Stomach (tissue), 9 donors: ENCODE data around the gene LRRTM3. TPM values are rescaled to one million over a fixed set of nuclear protein-coding genes. Genes with fewer than 3 reads are reported as not detected.

Experiments
- DNase-seq, 2 donors: peaks; one replicate each; pipeline versions ENCODE4 v3.0.0 to v3.0.0-alpha.2; 2013 to 2019
- H3K27ac ChIP-seq, 5 donors: fragments of 200-600 bp in 4 of 5; sonication (generic) in 4 of 5; one replicate each; pipeline ENCODE4 v1.5.1; 2013 to 2019; ENCODE audit warnings: mild to moderate bottlenecking in 1 of 5, moderate library complexity in 1 of 5
- H3K27me3 ChIP-seq, 3 donors: fragments of 200-600 bp; sonication (generic); one replicate each; pipeline ENCODE4 v1.5.1; 2017 to 2019; ENCODE audit warnings: mixed run types in 1 of 3
- H3K36me3 ChIP-seq, 4 donors: fragments of 200-600 bp; sonication (generic); 1 replicate in 3 of 4; 2 replicates in 1 of 4; pipeline ENCODE4 v1.5.1; 2016 to 2019
- H3K4me1 ChIP-seq, 4 donors: fragments of 200-600 bp; sonication (generic); one replicate each; pipeline ENCODE4 v1.5.1; 2016 to 2019
- H3K4me3 ChIP-seq, 4 donors: fragments of 200-600 bp; sonication (generic) in 3 of 4; one replicate each; pipeline ENCODE4 v1.5.1; 2016 to 2019; ENCODE audit warnings: mild to moderate bottlenecking in 1 of 4
- H3K9me3 ChIP-seq, 4 donors: fragments of 200-600 bp; sonication (generic); one replicate each; pipeline ENCODE4 v1.5.1; 2016 to 2019
- EP300 ChIP-seq: sonication (generic); formaldehyde crosslinking; IDR thresholded peaks from one replicate; pipeline ENCODE4 v1.6.1; 2017; ENCODE audit warnings: antibody characterized with exemption
- POLR2A ChIP-seq, 4 donors: fragments of 450-650 bp; IDR thresholded peaks; one replicate each; pipeline ENCODE4 v1.6.1; 2016; ENCODE audit warnings: antibody characterized with exemption in 4 of 4, control low read depth in 2 of 4, mild to moderate bottlenecking in 1 of 4, moderate library complexity in 1 of 4
- POLR2AphosphoS5 ChIP-seq, 3 donors: sonication (generic); formaldehyde crosslinking; IDR thresholded peaks; one replicate each; pipeline ENCODE4 v1.6.1; 2016; ENCODE audit warnings: antibody characterized with exemption in 3 of 3
- WGBS, 5 donors: extraction: QIAGEN DNeasy Blood & Tissue Kit in 3 of 5; methylation state at CpG; one replicate each; pipeline versions ENCODE4 v1.1.5 to v1.1.7; 2013 to 2018; 5-methylcytosine and 5-hydroxymethylcytosine counted together
- intact Hi-C: fragments of 100-400 bp; cut with DNase I; formaldehyde crosslinking; loops from one replicate; pipeline ENCODE4 v1.15.1; 2023; ENCODE audit warnings: low total_unique reads
- polyA plus RNA-seq, 3 donors: library from polyadenylated mRNA; stranded (reverse); fragments of 200-250 nt; gene quantifications; one replicate each; pipeline ENCODE4 v1.2.3, GENCODE V29; 2013
- total RNA-seq, 5 donors: library from RNA; depleted of rRNA; stranded (reverse); fragments of >200 nt; gene quantifications; one replicate each; pipeline versions ENCODE4 v1.1.0 to v1.2.3, GENCODE V29; 2014 to 2016
- TF ChIP-seq, protein P1 (sequence below), 7 experiments: fragments of 450-650 bp in 4 of 7; fragments of 200-600 bp in 3 of 7; sonication (generic) in 3 of 7; IDR thresholded peaks; one replicate each; pipeline ENCODE4 v1.5.1; 2016 to 2019; ENCODE audit warnings: antibody characterized with exemption in 7 of 7, control low read depth in 2 of 7, mild to moderate bottlenecking in 1 of 7
- donor health status: healthy with polysubstance abuse.
- donor health status: Bipolar disorder and iron deficiency.
- donor health status: healthy.

Gene LRRTM3
- total and polyA plus RNA-seq, 8 donors: 0.18 TPM; not detected in 7

DNA sequence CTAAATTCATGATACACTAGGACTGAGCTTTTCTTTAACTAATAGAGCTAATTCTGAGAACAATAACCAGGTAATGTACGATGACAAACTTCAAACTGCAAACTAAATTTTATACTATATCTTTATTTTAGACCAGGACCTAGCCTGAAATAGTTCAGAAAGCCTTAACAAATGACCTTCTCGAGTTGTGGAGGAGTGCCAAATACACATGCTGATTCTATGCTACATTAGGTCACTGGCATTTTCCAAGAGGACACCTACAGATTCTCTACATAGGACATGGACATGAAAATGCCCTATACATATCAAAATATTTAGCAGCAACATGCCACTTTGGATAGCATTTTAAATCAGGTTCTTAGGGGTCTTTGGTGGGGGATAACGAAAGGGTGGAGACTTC lies 44.0 kb upstream of the LRRTM3 start:
- TF ChIP-seq, protein P1, sequence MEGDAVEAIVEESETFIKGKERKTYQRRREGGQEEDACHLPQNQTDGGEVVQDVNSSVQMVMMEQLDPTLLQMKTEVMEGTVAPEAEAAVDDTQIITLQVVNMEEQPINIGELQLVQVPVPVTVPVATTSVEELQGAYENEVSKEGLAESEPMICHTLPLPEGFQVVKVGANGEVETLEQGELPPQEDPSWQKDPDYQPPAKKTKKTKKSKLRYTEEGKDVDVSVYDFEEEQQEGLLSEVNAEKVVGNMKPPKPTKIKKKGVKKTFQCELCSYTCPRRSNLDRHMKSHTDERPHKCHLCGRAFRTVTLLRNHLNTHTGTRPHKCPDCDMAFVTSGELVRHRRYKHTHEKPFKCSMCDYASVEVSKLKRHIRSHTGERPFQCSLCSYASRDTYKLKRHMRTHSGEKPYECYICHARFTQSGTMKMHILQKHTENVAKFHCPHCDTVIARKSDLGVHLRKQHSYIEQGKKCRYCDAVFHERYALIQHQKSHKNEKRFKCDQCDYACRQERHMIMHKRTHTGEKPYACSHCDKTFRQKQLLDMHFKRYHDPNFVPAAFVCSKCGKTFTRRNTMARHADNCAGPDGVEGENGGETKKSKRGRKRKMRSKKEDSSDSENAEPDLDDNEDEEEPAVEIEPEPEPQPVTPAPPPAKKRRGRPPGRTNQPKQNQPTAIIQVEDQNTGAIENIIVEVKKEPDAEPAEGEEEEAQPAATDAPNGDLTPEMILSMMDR (IDR thresholded peaks at IDR 0.05): no peak
- TF ChIP-seq POLR2A (IDR thresholded peaks at IDR 0.05): no peak
- TF ChIP-seq EP300: no peak
- TF ChIP-seq POLR2AphosphoS5 (IDR thresholded peaks at IDR 0.05): no peak
- no peak overlapping the region for H3K4me3 ChIP-seq
- no peak overlapping the region for H3K27ac ChIP-seq
- no peaks in the 10 kb centered on the region for H3K4me1 ChIP-seq
- DNase-seq: no peak
- H3K36me3 ChIP-seq: no peaks in the 10 kb centered on the region
- H3K27me3 ChIP-seq: no peaks in the 10 kb centered on the region
- no peaks in the 10 kb centered on the region for H3K9me3 ChIP-seq
- intact Hi-C loops: no loop called here
- WGBS, 5 donors: 68 to 84% (median 79%) methylated on average over 3 of the region's 3 CpGs

DNA sequence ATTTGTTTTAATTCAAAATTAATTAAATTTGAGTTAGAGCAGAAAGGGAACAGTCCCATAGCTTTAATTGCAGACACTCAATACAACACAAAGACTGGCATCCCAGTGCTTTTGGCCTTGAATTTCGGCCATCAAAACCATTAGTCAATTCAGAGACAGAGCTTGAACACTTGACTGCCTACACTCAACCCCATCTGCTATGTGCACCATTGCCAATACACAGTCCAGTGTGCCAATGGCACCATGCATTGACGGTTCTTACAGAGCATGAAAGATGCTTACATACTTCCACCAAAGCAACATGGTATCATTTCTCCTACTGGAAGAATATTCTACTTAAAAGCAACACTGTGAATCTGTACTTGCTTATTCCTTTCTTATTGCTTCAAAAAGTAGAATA lies 43.6 kb upstream of the LRRTM3 start:
- Histone ChIP-seq H3K9me3 (no peaks in the 10 kb centered on the region), H3K36me3 (no peaks in the 10 kb centered on the region), H3K4me3 (no peak overlapping the region), H3K27me3 (no peaks in the 10 kb centered on the region), H3K27ac (no peak overlapping the region), H3K4me1 (no peaks in the 10 kb centered on the region)
- WGBS, 5 donors: 80 to 89% (median 84%) methylated on average over 2 of the region's 2 CpGs
- intact Hi-C loops: no loop called here
- no peak for DNase-seq
- no peak for TF ChIP-seq EP300
- TF ChIP-seq POLR2A (IDR thresholded peaks at IDR 0.05): no peak
- TF ChIP-seq, protein P1 (IDR thresholded peaks at IDR 0.05): no peak
- TF ChIP-seq POLR2AphosphoS5 (IDR thresholded peaks at IDR 0.05): no peak

DNA sequence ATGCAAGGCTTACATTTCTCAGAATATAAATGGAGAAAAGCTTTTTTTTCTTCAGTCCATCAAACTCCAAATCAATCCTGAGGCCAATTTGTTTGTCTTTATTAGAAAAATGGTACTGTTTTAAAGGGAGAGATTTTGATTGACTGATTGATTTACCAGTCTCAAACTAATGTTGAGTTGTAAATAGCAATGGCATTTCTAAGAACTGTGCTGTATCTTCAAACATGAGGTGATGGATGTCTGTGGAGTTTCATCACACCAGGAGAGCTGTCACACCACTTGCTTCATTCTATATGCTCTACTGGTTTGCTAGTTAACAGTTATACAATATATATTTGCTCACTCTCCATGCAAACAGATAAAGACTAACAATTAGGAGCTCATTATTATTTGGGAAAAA lies 39.0 kb upstream of the LRRTM3 start:
- no peak overlapping the region for H3K4me3 ChIP-seq
- H3K36me3 ChIP-seq: no peaks in the 10 kb centered on the region
- DNase-seq: no peak
- no peaks in the 10 kb centered on the region for H3K27me3 ChIP-seq
- no peaks in the 10 kb centered on the region for H3K9me3 ChIP-seq
- H3K4me1 ChIP-seq: no peaks in the 10 kb centered on the region
- TF ChIP-seq, protein P1 (IDR thresholded peaks at IDR 0.05): no peak
- intact Hi-C loops: no loop called here
- no peak overlapping the region for H3K27ac ChIP-seq

DNA sequence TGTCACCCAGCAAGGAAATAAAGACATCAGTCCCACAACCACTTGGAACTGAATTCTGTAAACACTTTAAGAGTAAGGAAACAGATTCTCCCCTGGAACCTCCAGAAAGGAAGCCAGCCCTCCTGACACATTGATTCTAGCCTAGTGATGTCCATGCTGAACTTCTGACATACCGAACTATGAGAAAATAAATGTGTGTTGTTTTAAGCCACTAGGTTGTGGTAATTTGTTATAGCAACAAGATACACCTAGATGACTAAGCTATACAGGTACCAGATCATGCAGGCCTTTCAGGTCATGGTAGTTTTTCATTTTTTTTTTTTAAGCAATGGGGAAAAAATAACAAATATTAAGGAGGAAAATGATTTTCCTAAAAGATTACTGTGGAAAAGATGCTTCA lies 37.6 kb upstream of the LRRTM3 start:
- intact Hi-C loops: no loop called here
- Histone ChIP-seq H3K36me3 (no peaks in the 10 kb centered on the region), H3K27ac (no peak overlapping the region), H3K27me3 (no peaks in the 10 kb centered on the region), H3K9me3 (no peaks in the 10 kb centered on the region), H3K4me1 (no peaks in the 10 kb centered on the region), H3K4me3 (no peak overlapping the region)
- 71 to 83% (median 79%) methylated on average over 1 of the region's 1 CpG for WGBS, 5 donors
- no peak for DNase-seq
- TF ChIP-seq EP300 (no peak), POLR2A (IDR thresholded peaks at IDR 0.05) (no peak), POLR2AphosphoS5 (IDR thresholded peaks at IDR 0.05) (no peak)
- TF ChIP-seq, protein P1 (IDR thresholded peaks at IDR 0.05): no peak

DNA sequence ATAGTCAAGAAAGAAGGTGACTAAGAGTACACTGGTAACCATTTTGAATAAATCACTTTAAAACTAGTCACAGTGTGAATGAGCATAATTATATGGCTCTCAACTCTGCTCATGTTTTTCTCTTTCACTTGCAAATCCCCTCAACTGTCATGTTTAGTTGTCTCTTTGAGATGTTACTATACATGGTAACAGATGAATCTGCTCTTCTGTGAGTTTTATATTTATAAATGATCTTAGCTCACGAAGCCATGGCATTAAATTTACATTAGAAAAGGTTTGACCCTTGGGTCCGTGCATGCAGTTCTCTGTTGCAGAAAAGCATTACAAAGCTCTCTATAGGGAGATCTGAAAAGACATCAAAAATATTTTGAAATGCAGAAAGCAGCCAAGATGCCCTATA lies 33.0 kb upstream of the LRRTM3 start:
- H3K4me1 ChIP-seq: no peaks in the 10 kb centered on the region
- DNase-seq: no peak
- H3K36me3 ChIP-seq: no peaks in the 10 kb centered on the region
- intact Hi-C loops: no loop called here
- 45 to 59% (median 53%) methylated on average over 2 of the region's 2 CpGs for WGBS, 5 donors
- H3K27ac ChIP-seq: no peak overlapping the region
- TF ChIP-seq POLR2AphosphoS5 (IDR thresholded peaks at IDR 0.05) (no peak), EP300 (no peak), POLR2A (IDR thresholded peaks at IDR 0.05) (no peak)
- TF ChIP-seq, protein P1 (IDR thresholded peaks at IDR 0.05): no peak
- H3K4me3 ChIP-seq: no peak overlapping the region
- H3K9me3 ChIP-seq: peaks cover 0 to 4% (median under 1%) of the 10 kb centered on the region in 4 donors
- H3K27me3 ChIP-seq: no peaks in the 10 kb centered on the region
